Lower leg skin (tissue), 4 donors: ENCODE measurements around the gene EPG5. TPM values are rescaled to one million over a fixed set of nuclear protein-coding genes. Genes with fewer than 3 reads are reported as not detected.

ENCODE experiments used
- DNase-seq, 2 donors: peaks; one replicate each; pipeline ENCODE4 v3.0.0-alpha.2; 2019; ENCODE audit warnings: low spot score in 2 of 2
- H3K4me3 ChIP-seq: fragments of 200-600 bp; sonication (generic); 2 replicates; pipeline ENCODE4 v1.5.1; 2017; ENCODE audit warnings: mild to moderate bottlenecking, low read depth; ENCODE audit not compliant: poor library complexity, severe bottlenecking
- CTCF ChIP-seq, 3 donors: fragments of 450-650 bp; IDR thresholded peaks; one replicate each; pipeline ENCODE4 v1.5.1; 2016; ENCODE audit warnings: antibody characterized with exemption in 3 of 3, mild to moderate bottlenecking in 3 of 3, moderate library complexity in 2 of 3
- POLR2A ChIP-seq, 2 donors: fragments of 450-650 bp; IDR thresholded peaks; one replicate each; pipeline ENCODE4 v1.6.1; 2016 to 2017; ENCODE audit warnings: antibody characterized with exemption in 2 of 2, mild to moderate bottlenecking in 1 of 2, moderate library complexity in 1 of 2
- WGBS, 2 donors: methylation state at CpG; one replicate each; pipeline ENCODE4 v1.1.5; 2018; 5-methylcytosine and 5-hydroxymethylcytosine counted together
- intact Hi-C: fragments of 100-400 bp; cut with DNase I; formaldehyde crosslinking; loops from one replicate; pipeline ENCODE4 v1.15.0; 2023; ENCODE audit warnings: low total_unique reads
- total RNA-seq, 4 donors: library from RNA; depleted of rRNA; stranded (reverse); fragments of >200 nt; gene quantifications; one replicate each; pipeline ENCODE4 v1.1.0, GENCODE V29; 2016

Gene EPG5
- total RNA-seq, 4 donors from 2014 or later: 22.5 to 44.0 (median 39.8) TPM

GRCh38 chr18:45926691-45927090 lies 40.4 kb downstream of the EPG5 start:
- 96 to 100% methylated on average over 3 of the region's 3 CpGs for WGBS, 2 donors
- no peak for DNase-seq
- intact Hi-C loops: no loop called here
- no peak for TF ChIP-seq CTCF (IDR thresholded peaks at IDR 0.05)
- TF ChIP-seq POLR2A (IDR thresholded peaks at IDR 0.05): no peak
- no peak overlapping the region for H3K4me3 ChIP-seq

GRCh38 chr18:45926085-45926484 lies 41.0 kb downstream of the EPG5 start:
- no peak overlapping the region for H3K4me3 ChIP-seq
- 92 to 94% methylated on average over 3 of the region's 3 CpGs for WGBS, 2 donors
- TF ChIP-seq CTCF (IDR thresholded peaks at IDR 0.05): no peak
- no peak for TF ChIP-seq POLR2A (IDR thresholded peaks at IDR 0.05)
- intact Hi-C loops: no loop called here
- no peak for DNase-seq

- TF ChIP-seq CTCF (IDR thresholded peaks at IDR 0.05): no peak
- TF ChIP-seq POLR2A (IDR thresholded peaks at IDR 0.05): no peak
- DNase-seq: no peak
- intact Hi-C loops: no loop called here
- 95 to 97% methylated on average over 1 of the region's 1 CpG for WGBS, 2 donors
- no peak overlapping the region for H3K4me3 ChIP-seq
These were observed 44.0 kb downstream of the EPG5 start for GRCh38 chr18:45923138-45923537.

GRCh38 chr18:45920367-45920766 lies 46.8 kb downstream of the EPG5 start:
- TF ChIP-seq CTCF (IDR thresholded peaks at IDR 0.05): no peak
- TF ChIP-seq POLR2A (IDR thresholded peaks at IDR 0.05): no peak
- 33 to 48% methylated on average over 4 of the region's 4 CpGs for WGBS, 2 donors
- H3K4me3 ChIP-seq: no peak overlapping the region
- intact Hi-C loops: no loop called here
- peak; percentile 73 to 91 for DNase-seq

GRCh38 chr18:45916302-45916701 lies 50.8 kb downstream of the EPG5 start:
- DNase-seq: no peak
- no peak for TF ChIP-seq CTCF (IDR thresholded peaks at IDR 0.05)
- no peak for TF ChIP-seq POLR2A (IDR thresholded peaks at IDR 0.05)
- no peak overlapping the region for H3K4me3 ChIP-seq
- WGBS, 2 donors: 92 to 93% methylated on average over 8 of the region's 8 CpGs
- intact Hi-C loops: no loop called here

GRCh38 chr18:45913276-45913675 lies 53.9 kb downstream of the EPG5 start:
- DNase-seq: no peak
- 77 to 89% methylated on average over 4 of the region's 4 CpGs for WGBS, 2 donors
- no peak for TF ChIP-seq CTCF (IDR thresholded peaks at IDR 0.05)
- TF ChIP-seq POLR2A (IDR thresholded peaks at IDR 0.05): no peak
- intact Hi-C loops: no loop called here
- no peak overlapping the region for H3K4me3 ChIP-seq
